ENCODE measurements around the gene CDYL2.

DNA sequence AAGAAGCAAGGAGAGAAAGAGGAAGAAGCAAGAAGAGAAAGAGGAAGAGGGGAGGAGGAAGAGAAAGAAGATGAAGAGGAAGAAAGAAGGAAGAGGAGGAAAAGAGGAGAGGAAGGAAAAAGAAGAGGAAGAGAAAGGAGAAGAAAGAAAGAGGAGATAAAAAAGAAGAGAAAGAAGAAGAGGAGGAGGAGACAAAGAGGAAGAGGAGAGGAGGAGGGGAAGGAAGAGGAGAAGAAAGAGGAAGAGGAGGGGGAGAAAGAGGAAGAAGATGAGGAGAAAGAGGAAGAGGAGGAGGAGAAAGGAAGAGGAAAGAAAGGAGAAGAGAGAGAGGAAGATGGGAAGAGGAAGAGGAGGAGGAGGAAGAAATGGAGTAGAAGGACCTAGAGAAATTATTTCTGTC lies 80.4 kb downstream of the CDYL2 start:
- TF ChIP-seq EP300 (IDR thresholded peaks at IDR 0.05) (no peak), POLR2A (IDR thresholded peaks at IDR 0.05; ENCODE audit: low read depth) (no peak), POLR2AphosphoS5 (IDR thresholded peaks at IDR 0.05) (no peak)
- TF ChIP-seq, protein P1, sequence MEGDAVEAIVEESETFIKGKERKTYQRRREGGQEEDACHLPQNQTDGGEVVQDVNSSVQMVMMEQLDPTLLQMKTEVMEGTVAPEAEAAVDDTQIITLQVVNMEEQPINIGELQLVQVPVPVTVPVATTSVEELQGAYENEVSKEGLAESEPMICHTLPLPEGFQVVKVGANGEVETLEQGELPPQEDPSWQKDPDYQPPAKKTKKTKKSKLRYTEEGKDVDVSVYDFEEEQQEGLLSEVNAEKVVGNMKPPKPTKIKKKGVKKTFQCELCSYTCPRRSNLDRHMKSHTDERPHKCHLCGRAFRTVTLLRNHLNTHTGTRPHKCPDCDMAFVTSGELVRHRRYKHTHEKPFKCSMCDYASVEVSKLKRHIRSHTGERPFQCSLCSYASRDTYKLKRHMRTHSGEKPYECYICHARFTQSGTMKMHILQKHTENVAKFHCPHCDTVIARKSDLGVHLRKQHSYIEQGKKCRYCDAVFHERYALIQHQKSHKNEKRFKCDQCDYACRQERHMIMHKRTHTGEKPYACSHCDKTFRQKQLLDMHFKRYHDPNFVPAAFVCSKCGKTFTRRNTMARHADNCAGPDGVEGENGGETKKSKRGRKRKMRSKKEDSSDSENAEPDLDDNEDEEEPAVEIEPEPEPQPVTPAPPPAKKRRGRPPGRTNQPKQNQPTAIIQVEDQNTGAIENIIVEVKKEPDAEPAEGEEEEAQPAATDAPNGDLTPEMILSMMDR (IDR thresholded peaks at IDR 0.05): no peak
